Activated CD8-positive, alpha-beta memory T cell treated with anti-CD3 and anti-CD28 coated beads, Interleukin-2, amount 50 U/mL, for 1 hour (primary cell): Measurements from ENCODE around the gene SLC6A19.
"Not testable (repeated sequence)": the region's sequence is repeated elsewhere in the genome, so short reads cannot be mapped to it uniquely, and the experiment has no call there.

Experiments
- DNase-seq: peaks from one replicate; pipeline ENCODE4 v3.0.0-alpha.2; 2020; ENCODE audit errors: extremely low read depth

SLC6A19 gene

GRCh38 chr5:1265461-1266455 is 64.4 kb downstream of the SLC6A19 start:
- no peak for DNase-seq

GRCh38 chr5:1266791-1267190 is 65.4 kb downstream of the SLC6A19 start:
- no peak for DNase-seq

- not testable (repeated sequence) for DNase-seq
Measured at GRCh38 chr5:1267464-1267863, 66.1 kb downstream of the SLC6A19 start.

- no peak for DNase-seq
Measured at GRCh38 chr5:1268056-1268455, 66.7 kb downstream of the SLC6A19 start.

GRCh38 chr5:1268666-1269065 is 67.3 kb downstream of the SLC6A19 start:
- peak; percentile 4 for DNase-seq

GRCh38 chr5:1270426-1270825 is 69.0 kb downstream of the SLC6A19 start:
- no peak for DNase-seq

GRCh38 chr5:1270933-1271914 is 69.8 kb downstream of the SLC6A19 start:
- no peak for DNase-seq

GRCh38 chr5:1272201-1272600 is 70.8 kb downstream of the SLC6A19 start:
- no peak for DNase-seq

- no peak for DNase-seq
Measured at GRCh38 chr5:1273745-1274144, 72.3 kb downstream of the SLC6A19 start.

- DNase-seq = no peak
Measured at GRCh38 chr5:1274471-1274870, 73.1 kb downstream of the SLC6A19 start.
